HepG2 (cell line): ENCODE measurements around the gene MARS1. TPM values are rescaled to one million over a fixed set of nuclear protein-coding genes. Genes with fewer than 3 reads are reported as not detected.

Source experiments
- ATAC-seq: fragments of 200-7000 bp; cut with Tn5 transposase; 3 replicates; pipeline ENCODE4 v1.9.1; 2020; ENCODE audit warnings: mild to moderate bottlenecking, moderate library complexity
- BruUV-seq: library from RNA; stranded (reverse); fragments of 400-500 nt; replicated peaks from 2 replicates; lab custom pipeline; 2021; lab: Mats Ljungman, UMichigan
- CTCF ChIA-PET: fragments of 300-600 bp; formaldehyde crosslinking; extraction: SDS; loops from one replicate; lab custom pipeline; 2021; ENCODE audit warnings: low total read pairs, inconsistent platforms, low intra/inter-chr PET ratio; lab: Yijun Ruan, JAX
- POLR2A ChIA-PET: fragments of 350-600 bp; sonication (Branson Sonifier 250); formaldehyde crosslinking; loops from one replicate; lab custom pipeline; 2020; ENCODE audit warnings: antibody characterized with exemption, inconsistent platforms; lab: Yijun Ruan, JAX
- DNase-seq: peaks from one replicate; pipeline ENCODE4 v3.0.0-alpha.2; 2015; ENCODE audit warnings: low spot score
- FAIRE-seq: peaks from 3 replicates; lab custom pipeline; 2011; peaks lifted over from hg19 to GRCh38; lab: Jason Lieb, UNC
- H2AFZ ChIP-seq: one replicate; pipeline ENCODE4 v1.6.1; 2011; ENCODE audit warnings: low read length, inconsistent platforms
- H3K27ac ChIP-seq: fragments of 300-600 bp; 3 replicates; pipeline ENCODE4 v1.8.0; 2011; ENCODE audit warnings: mixed run types, mild to moderate bottlenecking, mixed read lengths, low read length, inconsistent platforms; ENCODE audit not compliant: insufficient read depth; ENCODE audit errors: extremely low read length
- H3K27me3 ChIP-seq, 2 experiments: fragments of 200-600 bp in 1 of 2; 2 replicates in 1 of 2; 3 replicates in 1 of 2; pipeline versions ENCODE4 v1.6.0 to v1.8.0; 2011; ENCODE audit warnings: low read length in 2 of 2, mild to moderate bottlenecking in 2 of 2, moderate library complexity in 2 of 2, inconsistent platforms in 1 of 2; ENCODE audit not compliant: insufficient read depth in 2 of 2, control insufficient read depth in 1 of 2
- H3K36me3 ChIP-seq, 2 experiments: fragments of 200-600 bp in 1 of 2; replicated peaks in 1 of 2; 2 replicates in 1 of 2; 3 replicates in 1 of 2; pipeline versions ENCODE4 v1.5.1 to v1.8.0; 2011; ENCODE audit warnings: low read length in 2 of 2, inconsistent platforms in 1 of 2; ENCODE audit not compliant: insufficient read depth in 2 of 2, control insufficient read depth in 1 of 2
- H3K4me1 ChIP-seq: 2 replicates; pipeline ENCODE4 v1.5.1; 2012; ENCODE audit warnings: low read length, inconsistent platforms; ENCODE audit not compliant: insufficient read depth
- H3K4me2 ChIP-seq: 2 replicates; pipeline ENCODE4 v1.6.0; 2011; ENCODE audit warnings: low read depth, low read length, inconsistent platforms
- H3K4me3 ChIP-seq, 3 experiments: fragments of 200-600 bp in 1 of 3; sonication (generic), shearing (Covaris generic) in 1 of 3; replicated peaks in 1 of 3; 2 replicates each; pipeline ENCODE4 v1.5.1; 2011 to 2016; ENCODE audit warnings: low read length in 3 of 3, inconsistent platforms in 2 of 3, low read depth in 2 of 3, mild to moderate bottlenecking in 2 of 3, control low read depth in 1 of 3, mixed read lengths in 1 of 3; ENCODE audit not compliant: insufficient read depth in 1 of 3
- H3K79me2 ChIP-seq: one replicate; pipeline ENCODE4 v1.6.1; 2011; ENCODE audit warnings: low read length, inconsistent platforms; ENCODE audit not compliant: insufficient read depth
- H3K9ac ChIP-seq: 2 replicates; pipeline ENCODE4 v1.6.0; 2011; ENCODE audit warnings: mild to moderate bottlenecking, low read depth, low read length, inconsistent platforms; ENCODE audit not compliant: insufficient read depth
- H3K9me3 ChIP-seq: 2 replicates; pipeline ENCODE4 v1.5.1; 2012; ENCODE audit warnings: mild to moderate bottlenecking, low read length
- H4K20me1 ChIP-seq: 2 replicates; pipeline ENCODE4 v1.6.0; 2011; ENCODE audit warnings: inconsistent platforms, mild to moderate bottlenecking, low read length, moderate library complexity; ENCODE audit not compliant: insufficient read depth
- RNF219 ChIP-seq: sonication (generic); formaldehyde crosslinking; IDR thresholded peaks from 2 replicates; pipeline ENCODE4 v1.5.0; 2020; ENCODE audit warnings: mild to moderate bottlenecking, missing genetic modification reagents
- SIN3A ChIP-seq: IDR thresholded peaks from 2 replicates; pipeline ENCODE4 v1.6.1; 2011; ENCODE audit warnings: low read depth, mild to moderate bottlenecking, control low read depth, low read length, borderline replicate concordance
- TFAP4 ChIP-seq: sonication (generic); IDR thresholded peaks from 2 replicates; pipeline ENCODE4 v1.6.1; 2016; ENCODE audit warnings: low read depth, borderline replicate concordance
- TRAFD1 ChIP-seq: sonication (generic); formaldehyde crosslinking; IDR thresholded peaks from 2 replicates; pipeline ENCODE4 v1.5.1; 2020; ENCODE audit warnings: missing genetic modification reagents, mild to moderate bottlenecking, borderline replicate concordance
- ZNF33B ChIP-seq: sonication (generic); formaldehyde crosslinking; IDR thresholded peaks from 2 replicates; pipeline ENCODE4 v1.5.1; 2020; ENCODE audit warnings: mild to moderate bottlenecking, missing genetic modification reagents
- WGBS: methylation state at CpG from one replicate; pipeline ENCODE4 v1.1.6; 2017; ENCODE audit warnings: low lambda C conversion rate; 5-methylcytosine and 5-hydroxymethylcytosine counted together
- in situ Hi-C: cut with HindIII; loops from 2 replicates; pipeline ENCODE4 v1.10.0; 2017; ENCODE audit warnings: low pct_unique_long_range_greater_than_20kb; ENCODE audit not compliant: extremely low pct_ligation_motif_present
- intact Hi-C: fragments of 100-400 bp; cut with micrococcal nuclease; formaldehyde crosslinking; loops from one replicate; pipeline ENCODE4 v1.10.0; 2022; ENCODE audit not compliant: unreplicated experiment
- polyA plus RNA-seq, 8 experiments: library from polyadenylated mRNA; depleted of rRNA in 3 of 8; stranded (reverse) in 7 of 8; unstranded in 1 of 8; fragments of >200 nt; fragmentation: Illumina TruSeq in 4 of 8; extraction: Trizol in 4 of 8; gene quantifications; 2 replicates each; pipeline versions ENCODE4 v1.2.1 to v1.2.3, GENCODE V29; 2011 to 2016; ENCODE audit warnings: low read depth in 4 of 8, missing spikeins in 1 of 8, mixed read lengths in 1 of 8; ENCODE audit not compliant: insufficient read depth in 1 of 8
- total RNA-seq, 5 experiments: library from RNA; depleted of rRNA; stranded (reverse); fragments of >200 nt; fragmentation: Illumina TruSeq; extraction: Trizol; gene quantifications; 2 replicates each; pipeline ENCODE4 v1.2.3, GENCODE V29; 2016; ENCODE audit warnings: low read depth in 1 of 5

Gene MARS1
- total and polyA plus RNA-seq, 2 of the 13 experiments (the other 11 are each of a cell fraction or from before 2014, with no cell fraction given): 115 to 181 TPM

- Histone ChIP-seq H3K27ac (peak overlapping the region; percentile 62), H3K4me2 (peak overlapping the region; percentile 93), H2AFZ (no peak overlapping the region), H3K27me3 (peaks cover 0 to 4% of the 10 kb centered on the region in 2 experiments; a peak in 1 of 5 replicates), H3K9ac (peak overlapping the region; percentile 92), H3K36me3 (peaks cover 19 to 37% of the 10 kb centered on the region in 2 experiments), H3K9me3 (no peaks in the 10 kb centered on the region), H3K79me2 (peaks cover 23% of the 10 kb centered on the region), H3K4me3 (peak overlapping the region; percentile 95 to 97 (median 96)), H4K20me1 (peaks cover 8% of the 10 kb centered on the region), H3K4me1 (peaks cover 23% of the 10 kb centered on the region)
- no TSS peak for BruUV-seq
- ChIA-PET CTCF (no interaction called here), POLR2A (interaction anchor here (1.0 to 3.4 kb wide), 3 partner anchors 28 to 87 kb away, joined by 3 to 15 read pairs (median 3); partner anchors contain the start of gene DDIT3)
- intact Hi-C loops: no loop called here
- FAIRE-seq (no peak), DNase-seq (no peak), ATAC-seq (peak; percentile 19; the same call in 1 of the 3 replicates)
- TF ChIP-seq TFAP4 (peak; percentile 42; the same call in 1 of the 2 replicates), RNF219 (CRISPR knock-in tag) (peak; percentile 2; the same call in 1 of the 2 replicates), ZNF33B (CRISPR knock-in tag) (no peak), SIN3A (0 out of 2 replicates have a peak, but pooled peaks have one; percentile 36), TRAFD1 (CRISPR knock-in tag) (0 out of 2 replicates have a peak, but pooled peaks have one; percentile 17)
- WGBS: 4% methylated on average over 11 of the region's 11 CpGs
- in situ Hi-C loops: no loop called here
These were observed 711 bp downstream of the MARS1 start for GRCh38 chr12:57488402-57489156.
